Muscle of back (tissue), 11 donors: Measurements from ENCODE around the gene RNF32. TPM values are rescaled to one million over a fixed set of nuclear protein-coding genes. Genes with fewer than 3 reads are reported as not detected.
"Not testable (repeated sequence)": the region's sequence is repeated elsewhere in the genome, so short reads cannot be mapped to it uniquely, and the experiment has no call there.

Source experiments
- DNase-seq, 3 donors: peaks; one replicate each; pipeline versions ENCODE4 v3.0.0 to v3.0.0-alpha.2; 2013
- polyA plus RNA-seq, 10 donors: library from polyadenylated mRNA; unstranded; fragments of 120-200 nt; gene quantifications; one replicate each; pipeline ENCODE4 v1.2.1, GENCODE V29; 2013; ENCODE audit not compliant: insufficient read length in 10 of 10

Gene RNF32
- polyA plus RNA-seq, 10 donors = 0.94 to 3.5 (median 1.9) TPM

DNA sequence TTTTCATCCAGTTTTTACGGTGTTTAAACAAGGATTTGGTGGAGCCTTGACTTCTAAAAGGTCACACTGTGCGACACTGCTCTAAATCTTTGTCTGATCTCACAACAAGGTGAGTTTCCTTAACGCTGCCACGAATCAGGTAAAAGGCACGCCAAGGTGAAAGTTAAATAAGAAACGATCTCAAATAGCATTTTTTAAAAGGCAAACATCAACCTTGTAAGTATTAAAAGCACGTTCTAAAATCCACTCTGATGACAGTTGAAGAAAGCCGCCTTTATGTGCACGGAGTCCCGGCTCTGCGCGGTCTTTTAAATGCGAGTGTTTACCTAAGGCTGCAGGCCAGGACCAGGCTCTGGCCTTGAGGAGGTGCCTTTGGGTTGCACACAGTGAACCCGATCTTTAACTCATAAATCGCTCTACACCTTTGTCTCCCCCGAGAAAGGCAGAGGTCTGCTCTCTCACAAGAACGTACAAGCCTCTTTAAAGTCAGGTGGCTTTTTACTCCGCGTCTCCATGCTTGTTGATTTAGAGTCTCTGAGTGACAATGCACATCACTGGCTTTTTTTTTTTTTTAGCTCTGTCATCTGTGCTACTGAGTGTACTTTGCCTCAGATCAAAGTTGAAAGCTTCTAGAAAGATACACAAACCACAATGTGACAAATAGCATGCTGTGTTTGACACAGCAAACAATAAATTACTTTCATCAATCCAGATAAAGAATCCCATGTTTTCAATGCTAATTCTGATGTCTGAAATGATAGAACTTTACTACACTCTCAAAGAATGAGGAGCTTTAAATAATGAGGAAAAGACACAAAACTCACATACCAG lies 25.9 kb upstream of the RNF32 start:
- no peak for DNase-seq

GRCh38 chr7:156616269-156617202 lies 24.0 kb upstream of the RNF32 start:
- DNase-seq = peak in 1 of 3 donors; percentile 19

- DNase-seq = no peak
Measured at GRCh38 chr7:156617215-156617614, 23.4 kb upstream of the RNF32 start.

- DNase-seq = no peak
Measured at GRCh38 chr7:156618078-156618779, 22.3 kb upstream of the RNF32 start.

DNA sequence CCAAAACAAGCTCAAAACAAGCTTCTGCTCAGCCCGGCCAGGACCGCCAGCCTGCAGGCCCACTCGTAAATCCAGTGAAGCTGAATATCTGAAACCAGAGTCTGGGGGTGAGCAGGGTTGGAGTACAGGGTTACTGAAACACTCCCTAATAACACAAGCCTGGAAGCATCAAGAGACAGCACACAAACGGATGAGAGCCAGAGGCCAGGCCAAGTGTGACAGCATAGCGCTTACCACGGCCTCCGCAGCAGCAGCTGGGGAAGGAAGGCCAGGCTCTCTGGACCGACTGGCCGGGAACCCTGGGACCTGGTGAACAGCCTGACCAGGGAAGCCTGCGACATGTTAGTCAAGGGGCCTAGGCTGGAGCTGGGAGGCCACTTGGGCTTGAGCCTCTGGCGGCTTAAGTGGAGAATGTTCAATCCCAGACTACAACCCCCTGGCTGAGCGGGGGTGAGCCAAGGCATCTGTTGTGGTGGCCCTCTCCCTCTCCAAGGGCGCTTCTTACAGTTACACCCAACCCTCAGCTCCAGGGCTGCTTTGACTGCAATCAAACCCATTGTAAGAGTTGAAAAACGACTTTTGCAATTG lies 21.7 kb upstream of the RNF32 start:
- no peak for DNase-seq

DNA sequence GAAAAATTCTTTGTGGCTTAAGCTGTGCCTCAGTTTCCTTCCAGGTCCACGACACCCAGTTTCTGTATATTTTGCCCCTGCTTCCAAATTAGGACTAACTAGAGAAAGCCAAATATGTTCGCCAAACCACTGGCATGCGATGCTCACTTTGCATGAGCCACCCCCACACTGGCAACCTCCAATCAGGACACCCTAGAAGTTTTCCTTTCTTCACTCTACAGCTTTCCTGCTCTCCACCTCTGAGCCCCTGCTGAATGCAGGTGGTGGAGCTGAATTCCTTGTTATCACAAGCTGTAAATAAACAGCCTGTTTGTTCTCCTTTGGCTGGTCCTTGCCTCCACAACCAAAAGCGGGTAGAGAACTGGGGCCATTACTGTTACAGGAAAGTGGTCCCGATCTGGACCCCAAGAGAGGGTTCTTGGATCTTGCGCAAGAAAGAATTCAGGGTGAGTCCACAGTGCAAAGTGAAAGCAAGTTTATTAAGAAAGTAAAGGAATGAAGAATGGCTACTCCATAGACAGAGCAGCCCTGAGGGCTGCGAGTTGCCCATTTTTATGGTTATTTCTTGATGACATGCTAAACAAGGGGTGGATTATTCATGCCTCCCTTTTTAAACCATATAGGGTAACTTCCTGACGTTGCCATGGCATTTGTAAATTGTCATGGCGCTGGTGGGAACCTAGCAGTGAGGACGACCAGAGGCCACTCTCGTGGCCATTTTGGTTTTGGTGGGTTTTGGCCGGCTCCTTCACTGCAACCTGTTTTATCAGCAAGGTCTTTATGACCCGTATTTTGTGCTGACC lies 20.9 kb upstream of the RNF32 start:
- DNase-seq = not testable (repeated sequence)

DNA sequence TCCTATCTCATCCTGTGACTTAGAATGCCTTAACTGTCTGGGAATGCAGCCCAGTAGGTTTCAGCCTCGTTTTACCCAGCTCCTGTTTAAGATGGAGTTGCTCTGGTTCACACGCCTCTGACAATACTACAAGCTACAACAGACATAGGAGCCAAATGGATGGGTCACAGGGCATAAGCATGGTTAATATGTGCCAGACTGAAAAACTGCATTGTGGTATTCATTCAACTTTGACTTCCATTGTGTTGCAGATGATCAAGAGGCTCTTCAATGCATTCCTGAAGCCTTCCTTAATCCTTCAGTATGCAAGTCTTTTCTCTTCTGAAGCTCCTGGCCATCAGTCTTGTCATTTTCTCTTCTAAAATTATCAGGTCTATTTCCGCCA lies 20.3 kb upstream of the RNF32 start:
- DNase-seq = no peak

DNA sequence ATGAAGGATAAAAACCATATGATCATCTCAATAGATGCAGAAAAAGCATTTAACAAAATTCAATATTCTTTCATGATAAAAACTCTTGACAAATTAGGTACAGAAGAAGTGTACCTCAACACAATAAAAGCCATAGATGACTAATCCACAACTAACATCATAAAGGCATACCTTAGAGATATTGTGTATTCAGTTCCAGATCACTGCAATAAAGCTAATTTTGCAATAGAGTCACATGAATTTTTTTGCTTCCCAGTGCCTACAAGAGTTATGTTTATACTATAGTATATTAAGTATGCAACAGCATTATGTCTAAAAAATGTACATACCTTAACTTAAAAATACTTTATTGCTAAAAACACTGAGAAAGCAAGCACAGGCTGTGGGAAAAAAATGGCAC lies 18.9 kb upstream of the RNF32 start:
- no peak for DNase-seq

GRCh38 chr7:156625580-156625979 lies 15.0 kb upstream of the RNF32 start:
- DNase-seq = no peak

- no peak for DNase-seq
Measured at GRCh38 chr7:156626220-156626895, 14.2 kb upstream of the RNF32 start.

GRCh38 chr7:156628562-156628961 lies 12.0 kb upstream of the RNF32 start:
- DNase-seq = no peak

GRCh38 chr7:156629873-156630272 lies 10.7 kb upstream of the RNF32 start:
- DNase-seq = no peak

DNA sequence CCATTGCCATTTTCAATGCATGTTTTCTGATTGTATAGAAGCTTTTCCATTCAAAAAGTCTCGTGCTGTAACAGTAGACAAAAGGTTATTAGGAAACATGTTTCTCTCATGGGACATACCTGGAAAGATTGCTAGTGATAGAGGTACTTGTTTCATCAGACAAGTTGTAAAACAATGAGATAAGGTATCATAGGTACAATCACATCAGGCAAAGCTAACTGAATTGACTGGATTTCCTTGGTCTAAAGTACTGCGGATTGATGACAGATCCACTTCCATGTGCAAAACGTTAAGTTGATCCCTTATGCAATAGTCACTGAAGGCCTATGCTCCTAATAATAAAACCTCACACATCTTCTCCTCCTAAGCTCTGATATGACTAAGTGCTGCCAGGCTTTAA lies 6.5 kb upstream of the RNF32 start:
- DNase-seq = no peak

- no peak for DNase-seq
Measured at GRCh38 chr7:156635529-156636385, 4.8 kb upstream of the RNF32 start.

DNA sequence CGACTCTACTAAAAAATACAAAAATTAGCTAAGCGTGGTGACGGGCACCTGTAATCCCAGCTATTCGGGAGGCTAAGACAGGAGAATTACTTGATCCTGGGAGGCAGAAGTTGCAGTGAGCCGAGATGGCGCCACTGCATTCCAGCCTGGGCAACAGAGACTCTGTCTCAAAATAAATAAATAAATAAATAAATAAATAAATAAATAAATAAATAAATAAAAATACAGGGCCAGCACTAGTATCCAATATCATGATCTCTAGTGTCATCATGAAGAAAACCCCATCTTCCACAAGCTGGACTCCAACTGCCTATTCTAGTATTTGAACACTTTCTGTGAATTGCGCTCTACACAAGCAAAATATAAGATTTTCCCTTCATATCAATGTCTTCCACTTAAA lies 3.5 kb upstream of the RNF32 start:
- DNase-seq = not testable (repeated sequence)

DNA sequence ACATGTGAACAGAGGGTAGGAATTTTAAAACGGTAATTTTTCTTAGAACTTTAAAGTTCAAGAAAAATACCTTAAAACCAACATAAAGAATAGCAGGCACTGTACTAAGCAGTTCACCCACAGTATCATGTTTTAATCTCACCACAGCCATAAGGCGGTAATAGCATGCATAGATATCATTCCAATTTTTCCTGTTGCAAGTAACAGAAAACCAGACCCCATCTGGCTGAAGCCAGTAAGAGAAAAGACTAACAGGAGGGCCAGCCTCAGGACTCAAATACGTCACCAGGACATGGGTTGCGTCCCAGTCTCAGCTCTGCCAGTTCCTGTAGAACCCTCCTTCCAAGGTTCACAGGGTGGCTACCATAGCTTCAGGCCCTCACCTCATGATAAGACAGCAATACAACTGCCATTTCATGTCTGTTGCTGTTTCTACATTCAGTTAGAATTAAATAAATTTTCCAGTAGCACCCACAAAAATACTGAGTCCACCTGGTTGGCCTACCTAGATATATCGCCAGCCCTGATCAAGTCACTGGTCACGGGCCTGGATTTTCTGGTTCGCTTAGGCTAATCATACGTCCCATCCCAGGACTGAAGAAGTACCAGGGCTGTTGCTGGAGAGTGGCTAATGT lies 2.0 kb upstream of the RNF32 start:
- no peak for DNase-seq

DNA sequence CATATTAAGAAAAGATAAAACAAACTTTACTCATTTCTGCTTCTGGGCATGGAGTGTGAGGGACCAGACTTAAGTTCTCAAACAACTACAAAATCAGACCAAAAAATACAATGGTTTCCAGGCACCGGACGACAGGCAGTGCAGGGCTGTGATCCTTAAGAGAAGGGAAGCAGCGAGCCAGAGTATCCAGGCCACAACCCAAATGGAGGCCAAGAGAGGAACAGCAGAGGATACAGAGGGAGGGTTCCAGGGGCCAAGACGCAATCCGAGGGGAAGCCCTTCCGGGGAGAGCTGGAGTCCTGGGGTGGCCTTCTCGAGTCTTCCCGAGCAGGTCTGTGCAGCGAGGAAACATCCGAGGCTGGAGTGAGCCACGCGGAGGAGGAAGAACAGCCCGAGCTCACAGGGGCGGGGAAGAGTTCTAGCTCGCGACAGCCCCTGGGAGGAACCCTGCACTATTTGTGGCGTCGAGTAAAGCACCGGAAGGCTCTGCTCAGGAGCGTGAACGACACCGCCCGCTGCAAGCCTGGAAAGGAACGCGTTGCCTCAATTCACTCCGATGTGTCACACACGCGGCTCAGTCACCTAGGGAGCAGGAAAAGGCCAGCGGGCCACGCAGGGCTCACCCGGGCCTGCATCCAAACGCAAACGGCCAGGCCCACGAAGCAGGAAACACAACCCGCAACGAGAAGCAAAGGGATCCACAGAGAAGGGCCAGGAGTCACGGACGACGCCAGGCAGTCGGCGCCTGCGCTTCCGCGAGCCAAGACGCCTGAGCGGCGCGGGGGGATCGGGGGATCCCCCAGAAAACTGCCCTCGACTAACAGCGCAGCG lies 933 bp upstream of the RNF32 start:
- DNase-seq = peak in 2 of 3 donors; percentile 7 to 18

DNA sequence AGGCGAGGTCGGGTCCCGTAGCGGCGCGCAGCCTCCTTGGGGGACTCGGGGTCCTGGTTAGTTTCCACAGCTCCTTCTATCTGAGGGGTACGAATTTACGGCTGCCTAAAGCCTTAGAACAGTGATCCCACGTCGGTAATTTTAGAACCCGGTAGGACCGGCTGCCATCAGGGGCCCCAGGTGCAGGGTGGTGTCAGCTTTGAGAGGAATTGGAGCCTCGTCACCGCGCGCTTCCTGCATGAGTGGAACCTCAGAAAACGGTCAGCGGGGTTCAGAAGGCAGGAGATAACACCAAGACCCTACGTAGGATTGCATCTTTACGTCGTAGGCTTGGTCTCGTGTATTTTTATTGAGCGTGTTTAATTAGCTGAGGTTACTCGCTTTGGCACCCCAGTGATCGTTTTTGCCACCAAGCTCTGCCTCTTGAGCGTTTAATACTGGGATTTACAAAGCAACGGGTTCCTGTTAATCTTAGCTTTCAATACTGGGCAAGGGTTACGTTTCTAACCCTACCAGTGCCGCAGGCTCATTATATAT lies 443 bp downstream of the RNF32 start:
- peak in 1 of 3 donors; percentile 18 for DNase-seq
